Spleen (tissue), 7 donors: ENCODE results near the gene POLD2.

Source experiments
- POLR2A ChIP-seq, 3 donors: fragments of 450-650 bp; IDR thresholded peaks; one replicate each; pipeline ENCODE4 v1.5.1; 2017; ENCODE audit warnings: antibody characterized with exemption in 3 of 3, mild to moderate bottlenecking in 1 of 3
- TF ChIP-seq, protein P1 (sequence below), 11 experiments: fragments of 200-600 bp in 7 of 11; fragments of 450-650 bp in 4 of 11; sonication (generic) in 4 of 11; IDR thresholded peaks in 8 of 11; conservative IDR thresholded peaks in 3 of 11; 1 replicate in 7 of 11; 2 replicates in 4 of 11; pipeline versions ENCODE4 v1.4.0 to v1.8.0; 2016 to 2021; ENCODE audit warnings: antibody characterized with exemption in 11 of 11, inconsistent platforms in 4 of 11, mild to moderate bottlenecking in 1 of 11
- donor health status: DM: no; HTN: no; CAD: no; lungs with moderate emphysema.
- donor health status: DM: no; HTN: no; CAD: no.
- donor health status: DM: no; HTN: no; CAD: no.

DNA sequence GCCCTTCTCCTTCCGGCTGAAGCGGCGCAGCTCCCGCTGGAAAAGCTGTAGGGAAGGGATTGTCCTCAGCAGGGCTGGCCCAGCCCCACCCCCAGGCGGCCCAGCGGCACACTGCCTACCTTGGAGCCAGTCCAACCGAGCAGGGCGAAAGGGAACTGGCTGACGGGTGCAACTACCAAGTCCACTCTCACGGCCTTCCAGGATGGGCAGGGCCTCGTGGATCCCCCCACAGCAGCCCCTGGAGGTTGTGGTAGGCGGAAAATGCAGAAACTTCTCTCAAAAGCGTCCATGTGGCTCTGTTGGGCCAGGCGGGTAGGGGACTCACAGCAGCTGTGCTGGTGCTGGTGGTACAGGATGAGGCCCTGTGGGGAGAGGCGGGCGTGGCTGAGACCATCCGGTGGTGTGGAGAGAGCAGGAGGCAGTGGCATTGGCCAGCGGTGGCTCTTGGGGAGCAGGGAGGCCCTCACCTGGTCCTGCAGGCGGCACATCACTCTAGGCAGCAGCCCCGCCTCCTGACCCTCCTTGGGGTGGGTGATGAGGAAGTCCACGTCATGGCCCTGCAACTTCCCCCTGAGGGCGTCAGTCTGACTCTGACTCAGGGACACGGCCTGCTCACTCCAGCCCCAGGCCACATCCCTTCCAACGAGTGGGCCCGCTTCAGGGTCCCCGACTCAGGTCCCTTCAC is 49.5 kb downstream of the POLD2 start:
- TF ChIP-seq, protein P1, sequence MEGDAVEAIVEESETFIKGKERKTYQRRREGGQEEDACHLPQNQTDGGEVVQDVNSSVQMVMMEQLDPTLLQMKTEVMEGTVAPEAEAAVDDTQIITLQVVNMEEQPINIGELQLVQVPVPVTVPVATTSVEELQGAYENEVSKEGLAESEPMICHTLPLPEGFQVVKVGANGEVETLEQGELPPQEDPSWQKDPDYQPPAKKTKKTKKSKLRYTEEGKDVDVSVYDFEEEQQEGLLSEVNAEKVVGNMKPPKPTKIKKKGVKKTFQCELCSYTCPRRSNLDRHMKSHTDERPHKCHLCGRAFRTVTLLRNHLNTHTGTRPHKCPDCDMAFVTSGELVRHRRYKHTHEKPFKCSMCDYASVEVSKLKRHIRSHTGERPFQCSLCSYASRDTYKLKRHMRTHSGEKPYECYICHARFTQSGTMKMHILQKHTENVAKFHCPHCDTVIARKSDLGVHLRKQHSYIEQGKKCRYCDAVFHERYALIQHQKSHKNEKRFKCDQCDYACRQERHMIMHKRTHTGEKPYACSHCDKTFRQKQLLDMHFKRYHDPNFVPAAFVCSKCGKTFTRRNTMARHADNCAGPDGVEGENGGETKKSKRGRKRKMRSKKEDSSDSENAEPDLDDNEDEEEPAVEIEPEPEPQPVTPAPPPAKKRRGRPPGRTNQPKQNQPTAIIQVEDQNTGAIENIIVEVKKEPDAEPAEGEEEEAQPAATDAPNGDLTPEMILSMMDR (IDR thresholded peaks at IDR 0.05 in 8 of 11, conservative IDR thresholded peaks at IDR 0.05 in 3 of 11) = peak in 3 of 11 experiments; percentile 18 to 22 (median 20)
- TF ChIP-seq POLR2A (IDR thresholded peaks at IDR 0.05) = no peak
